ENCODE results near the gene PPP2R1B. TPM values are rescaled to one million over a fixed set of nuclear protein-coding genes. Genes with fewer than 3 reads are reported as not detected.
A peak's percentile ranks its signal among the peaks of the same experiment; 100 is the strongest.

Gene PPP2R1B
- total RNA-seq = 35.6 TPM

DNA sequence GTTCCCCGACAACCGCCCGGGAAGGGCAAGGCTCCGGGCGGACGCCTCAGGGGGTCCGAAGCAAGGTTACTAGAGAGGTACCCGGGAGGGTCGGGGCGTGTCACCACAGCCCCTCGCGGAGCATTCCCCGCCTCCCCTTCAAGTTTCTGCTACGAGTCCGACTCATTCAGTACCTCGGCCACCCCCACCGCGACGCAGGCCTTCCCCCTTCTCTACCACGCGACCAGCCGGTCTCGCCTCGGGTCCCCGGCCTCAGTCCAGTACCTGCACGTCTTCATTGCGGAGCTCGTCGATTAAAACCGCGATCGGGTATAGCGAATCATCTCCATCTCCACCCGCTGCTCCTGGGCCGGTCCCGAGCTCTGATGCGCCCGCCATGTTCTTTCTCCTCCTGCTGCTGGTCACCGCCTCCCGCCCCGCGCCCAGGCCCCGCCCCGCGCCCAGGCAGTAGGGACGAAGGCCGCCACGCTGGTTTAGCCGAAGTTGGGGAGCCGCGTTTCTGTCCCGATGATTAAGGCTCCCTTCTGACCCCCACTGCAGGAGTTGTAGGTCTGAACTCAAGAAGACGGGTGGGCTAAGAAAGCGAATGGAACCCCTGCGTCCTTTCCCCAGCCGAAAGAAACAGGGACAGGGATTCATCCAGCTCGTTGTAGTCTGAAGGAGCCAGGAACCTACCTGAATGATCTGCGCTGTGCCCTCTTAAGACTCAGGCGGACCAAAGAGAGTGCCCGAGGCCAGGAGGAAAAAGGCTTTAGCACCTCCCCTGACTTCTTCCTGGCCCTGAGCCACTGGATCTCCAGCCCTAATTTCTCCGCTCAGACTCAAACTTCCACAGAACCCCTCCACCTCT is at the start of gene PPP2R1B:
Gene PPP2R1B (minus strand): TSS at position 406 of the 850 bp plus-strand sequence. CDS start 28 bp downstream, at position 378.
- peak in 1 of 2 donors; percentile 94 for DNase-seq (ENCODE audit: extremely low spot score in 2 of 2)
- Histone ChIP-seq H3K27ac (peak within 1 kb of the TSS; percentile 93), H3K4me3 (peak within 1 kb of the TSS; percentile 73 to 96), H3K36me3 (peaks cover 0 to 8% of the 10 kb centered on the region in 2 donors), H3K4me1 (peaks cover 26% of the 10 kb centered on the region), H3K9me3 (no peaks in the 10 kb centered on the region), H3K27me3 (no peaks in the 10 kb centered on the region)
- TF ChIP-seq POLR2AphosphoS5 (IDR thresholded peaks at IDR 0.05; ENCODE audit: insufficient read depth in 1 of 2, low read depth in 1 of 2) (peak; percentile 36 to 83), POLR2A (IDR thresholded peaks at IDR 0.05) (peak in 1 of 2 donors; percentile 26)
- TF ChIP-seq, protein P1, sequence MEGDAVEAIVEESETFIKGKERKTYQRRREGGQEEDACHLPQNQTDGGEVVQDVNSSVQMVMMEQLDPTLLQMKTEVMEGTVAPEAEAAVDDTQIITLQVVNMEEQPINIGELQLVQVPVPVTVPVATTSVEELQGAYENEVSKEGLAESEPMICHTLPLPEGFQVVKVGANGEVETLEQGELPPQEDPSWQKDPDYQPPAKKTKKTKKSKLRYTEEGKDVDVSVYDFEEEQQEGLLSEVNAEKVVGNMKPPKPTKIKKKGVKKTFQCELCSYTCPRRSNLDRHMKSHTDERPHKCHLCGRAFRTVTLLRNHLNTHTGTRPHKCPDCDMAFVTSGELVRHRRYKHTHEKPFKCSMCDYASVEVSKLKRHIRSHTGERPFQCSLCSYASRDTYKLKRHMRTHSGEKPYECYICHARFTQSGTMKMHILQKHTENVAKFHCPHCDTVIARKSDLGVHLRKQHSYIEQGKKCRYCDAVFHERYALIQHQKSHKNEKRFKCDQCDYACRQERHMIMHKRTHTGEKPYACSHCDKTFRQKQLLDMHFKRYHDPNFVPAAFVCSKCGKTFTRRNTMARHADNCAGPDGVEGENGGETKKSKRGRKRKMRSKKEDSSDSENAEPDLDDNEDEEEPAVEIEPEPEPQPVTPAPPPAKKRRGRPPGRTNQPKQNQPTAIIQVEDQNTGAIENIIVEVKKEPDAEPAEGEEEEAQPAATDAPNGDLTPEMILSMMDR (IDR thresholded peaks at IDR 0.05) = no peak
- intact Hi-C loops (cut with DNase I) = loop anchor here (2.0 to 5.0 kb wide), 2 partner anchors 34 to 163 kb away; partner anchors contain the start of gene SIK2

DNA sequence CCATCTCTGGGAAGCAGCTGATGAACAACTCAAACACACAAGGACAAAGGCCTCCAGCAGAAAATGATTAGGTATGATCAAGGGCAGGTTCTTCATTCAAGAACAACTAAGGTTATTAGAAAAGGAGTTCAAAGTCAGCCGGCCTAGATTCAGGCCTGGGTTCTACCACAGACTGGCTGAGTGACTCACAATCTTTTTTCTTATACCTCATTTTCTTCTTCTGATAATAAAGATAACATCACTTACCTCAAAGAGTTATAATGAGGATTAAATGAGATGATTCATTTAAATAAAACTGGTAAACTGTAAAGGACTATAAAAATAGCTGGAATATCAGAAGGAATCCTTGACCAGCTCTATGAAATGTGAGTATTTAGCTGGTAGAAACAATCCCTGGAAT is 49.3 kb upstream of the PPP2R1B start:
- H3K27ac ChIP-seq = no peak overlapping the region
- no peaks in the 10 kb centered on the region for H3K9me3 ChIP-seq
- TF ChIP-seq POLR2AphosphoS5 (IDR thresholded peaks at IDR 0.05; ENCODE audit: insufficient read depth in 1 of 2, low read depth in 1 of 2) = no peak
- TF ChIP-seq, protein P1 (IDR thresholded peaks at IDR 0.05) = no peak
- no peak for TF ChIP-seq POLR2A (IDR thresholded peaks at IDR 0.05)
- peaks cover 10% of the 10 kb centered on the region for H3K4me1 ChIP-seq
- H3K4me3 ChIP-seq = no peak overlapping the region
- intact Hi-C loops (cut with DNase I) = no loop called here
- H3K27me3 ChIP-seq = no peaks in the 10 kb centered on the region
- DNase-seq (ENCODE audit: extremely low spot score in 2 of 2) = no peak
- H3K36me3 ChIP-seq = no peaks in the 10 kb centered on the region

DNA sequence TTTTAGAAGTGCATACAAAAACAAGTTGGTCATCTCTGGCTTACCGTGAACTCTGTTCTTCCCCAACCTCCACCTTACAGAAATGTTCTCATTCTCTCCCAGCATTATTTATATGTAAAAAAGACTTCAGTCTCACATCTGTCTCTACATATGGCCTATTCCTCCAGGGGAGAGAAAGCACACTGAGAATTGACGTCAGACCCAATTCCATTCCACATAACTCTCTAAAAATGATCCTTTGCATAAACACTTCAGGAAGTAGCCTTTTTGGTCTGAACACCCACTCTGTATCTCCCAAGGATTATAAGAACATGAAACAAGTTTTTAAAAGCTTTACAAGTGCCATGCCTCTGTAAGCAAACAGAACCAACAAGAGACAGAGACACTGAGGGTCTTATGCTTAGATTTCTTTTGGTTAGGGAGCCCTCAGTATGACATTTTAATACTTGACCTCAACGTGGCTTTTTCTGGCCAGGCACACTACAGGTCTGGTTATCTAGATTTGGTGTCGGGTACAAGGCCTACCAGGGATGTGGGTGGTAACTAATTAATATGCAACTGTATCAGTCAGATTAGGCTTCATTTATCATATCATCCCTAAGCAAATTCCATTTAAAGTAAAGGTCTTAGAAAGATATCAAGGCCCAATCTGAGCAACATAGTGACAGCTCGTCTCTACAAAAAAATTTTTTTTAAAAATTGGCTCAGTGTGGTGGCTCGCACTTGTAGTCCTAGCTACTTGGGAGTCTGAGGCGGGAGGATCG is 48.5 kb upstream of the PPP2R1B start:
- DNase-seq (ENCODE audit: extremely low spot score in 2 of 2) = no peak
- no peak overlapping the region for H3K4me3 ChIP-seq
- TF ChIP-seq POLR2AphosphoS5 (IDR thresholded peaks at IDR 0.05; ENCODE audit: insufficient read depth in 1 of 2, low read depth in 1 of 2) = no peak
- H3K4me1 ChIP-seq = peaks cover 3% of the 10 kb centered on the region
- H3K27ac ChIP-seq = no peak overlapping the region
- no peaks in the 10 kb centered on the region for H3K36me3 ChIP-seq
- H3K27me3 ChIP-seq = no peaks in the 10 kb centered on the region
- intact Hi-C loops (cut with DNase I) = no loop called here
- H3K9me3 ChIP-seq = no peaks in the 10 kb centered on the region

DNA sequence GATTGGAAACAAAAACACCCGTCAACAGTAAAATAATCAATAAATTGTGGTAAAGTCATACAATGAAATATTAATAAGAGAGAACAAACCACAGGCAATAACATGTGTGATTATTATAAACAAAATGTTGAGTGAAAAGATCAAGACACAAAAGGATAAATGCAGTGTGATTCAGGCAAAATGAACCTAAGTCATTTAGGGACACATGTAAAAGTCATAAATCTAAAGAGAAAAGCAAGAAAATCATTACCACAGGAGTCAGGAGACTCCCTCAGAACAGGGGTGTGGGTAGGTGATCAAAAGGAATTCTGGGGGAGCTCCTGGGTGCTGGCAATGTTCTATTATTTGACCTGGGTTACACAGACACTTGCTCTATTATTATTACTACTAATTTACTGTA is 47.9 kb upstream of the PPP2R1B start:
- Histone ChIP-seq H3K4me3 (no peak overlapping the region), H3K27ac (no peak overlapping the region), H3K4me1 (no peaks in the 10 kb centered on the region), H3K36me3 (peaks cover 0 to 5% of the 10 kb centered on the region in 2 donors), H3K9me3 (no peaks in the 10 kb centered on the region), H3K27me3 (no peaks in the 10 kb centered on the region)
- intact Hi-C loops (cut with DNase I) = no loop called here
- DNase-seq (ENCODE audit: extremely low spot score in 2 of 2) = no peak
- TF ChIP-seq POLR2A (IDR thresholded peaks at IDR 0.05) (no peak), POLR2AphosphoS5 (IDR thresholded peaks at IDR 0.05; ENCODE audit: insufficient read depth in 1 of 2, low read depth in 1 of 2) (no peak)
- TF ChIP-seq, protein P1 (IDR thresholded peaks at IDR 0.05) = no peak

DNA sequence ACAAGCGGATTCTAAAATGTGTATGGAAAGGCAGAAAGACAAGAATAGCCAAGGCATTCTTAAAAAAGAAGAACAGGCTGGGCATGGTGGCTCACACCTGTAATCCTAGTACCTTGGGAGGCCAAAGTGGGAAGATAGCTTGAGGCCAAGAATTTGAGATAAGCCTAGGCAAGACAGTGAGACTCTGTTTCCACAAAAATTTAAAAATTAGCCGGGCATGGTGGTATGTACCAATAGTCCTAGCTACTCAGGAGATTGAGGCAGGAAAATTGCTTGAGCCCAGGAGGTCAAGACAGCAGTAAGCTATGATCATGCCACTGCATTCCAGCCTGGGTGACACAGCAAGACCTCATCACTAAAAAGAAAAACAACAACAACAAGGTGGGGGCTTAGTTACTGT is 46.0 kb upstream of the PPP2R1B start:
- Histone ChIP-seq H3K27me3 (no peaks in the 10 kb centered on the region), H3K4me1 (no peaks in the 10 kb centered on the region), H3K36me3 (peaks cover 0 to 15% of the 10 kb centered on the region in 2 donors), H3K4me3 (no peak overlapping the region), H3K9me3 (no peaks in the 10 kb centered on the region), H3K27ac (no peak overlapping the region)
- intact Hi-C loops (cut with DNase I) = no loop called here
- no peak for TF ChIP-seq POLR2A (IDR thresholded peaks at IDR 0.05)
- TF ChIP-seq POLR2AphosphoS5 (IDR thresholded peaks at IDR 0.05; ENCODE audit: insufficient read depth in 1 of 2, low read depth in 1 of 2) = no peak
- TF ChIP-seq, protein P1 (IDR thresholded peaks at IDR 0.05) = no peak
- DNase-seq (ENCODE audit: extremely low spot score in 2 of 2) = no peak
